Measurements from ENCODE around the gene TF.

GRCh38 chr3:133804896-133805295, 58.7 kb downstream of the TF start:
- TF ChIP-seq POLR2AphosphoS5 (IDR thresholded peaks at IDR 0.05; ENCODE audit: low read depth, low read length) (no peak), REST (IDR thresholded peaks at IDR 0.05; ENCODE audit: insufficient read depth in 1 of 2, low read depth in 2 of 2, low read length in 2 of 2) (no peak), SIN3A (IDR thresholded peaks at IDR 0.05; ENCODE audit: borderline replicate concordance, insufficient read depth, low read length) (no peak), TAF1 (IDR thresholded peaks at IDR 0.05; ENCODE audit: borderline replicate concordance, insufficient read depth, low read length) (no peak)

Measured in PFSK-1 (cell line).